GM18505 (cell line): ENCODE data around the gene PDE6H.

Experiments used
- ATAC-seq: cut with Tn5 transposase; IDR thresholded peaks from one replicate; pipeline ENCODE4 v1.9.1; 2021; ENCODE audit not compliant: unreplicated experiment
- POLR2A ChIP-seq: IDR thresholded peaks from 4 replicates; pipeline ENCODE4 v1.6.1; 2011; ENCODE audit warnings: borderline replicate concordance; ENCODE audit not compliant: insufficient read depth, insufficient read length; ENCODE audit errors: extremely low read depth

PDE6H gene

DNA sequence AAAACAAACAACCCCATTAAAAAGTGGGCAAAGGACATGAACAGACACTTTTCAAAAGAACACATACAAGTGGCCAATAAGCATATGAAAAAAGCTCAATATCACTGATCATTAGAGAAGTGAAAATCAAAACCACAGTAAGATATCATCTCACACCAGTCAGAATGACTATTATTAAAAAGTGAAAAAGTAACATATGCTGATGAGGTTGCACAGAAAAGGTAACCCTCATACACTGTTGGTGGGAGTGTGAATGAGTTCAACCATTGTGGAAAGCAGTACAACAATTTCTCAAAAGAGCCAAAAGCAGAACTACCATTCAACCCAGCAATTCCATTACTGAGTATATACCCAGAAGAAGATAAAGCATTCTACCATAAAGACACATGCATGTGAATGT is 18.2 kb downstream of the PDE6H start:
- no peak for ATAC-seq
- TF ChIP-seq POLR2A = no peak

DNA sequence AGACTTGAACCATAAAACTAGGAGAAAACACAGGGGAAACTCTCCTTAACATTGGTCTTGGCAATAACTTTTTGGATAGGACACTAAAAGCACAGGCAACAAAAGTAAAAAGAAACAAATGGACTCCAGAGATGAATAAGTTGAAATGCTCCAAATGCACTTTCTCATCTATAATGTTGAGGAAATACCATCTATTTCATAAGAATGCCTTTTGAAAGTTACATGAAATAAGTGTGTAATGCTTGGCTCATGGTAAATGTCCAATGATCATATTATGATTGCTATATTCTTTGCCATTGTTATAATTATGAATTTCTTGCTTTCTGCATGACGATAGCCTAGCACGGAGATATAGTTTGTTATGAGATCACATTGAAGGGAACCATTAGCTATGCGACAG is 19.8 kb downstream of the PDE6H start:
- ATAC-seq = no peak
- no peak for TF ChIP-seq POLR2A

DNA sequence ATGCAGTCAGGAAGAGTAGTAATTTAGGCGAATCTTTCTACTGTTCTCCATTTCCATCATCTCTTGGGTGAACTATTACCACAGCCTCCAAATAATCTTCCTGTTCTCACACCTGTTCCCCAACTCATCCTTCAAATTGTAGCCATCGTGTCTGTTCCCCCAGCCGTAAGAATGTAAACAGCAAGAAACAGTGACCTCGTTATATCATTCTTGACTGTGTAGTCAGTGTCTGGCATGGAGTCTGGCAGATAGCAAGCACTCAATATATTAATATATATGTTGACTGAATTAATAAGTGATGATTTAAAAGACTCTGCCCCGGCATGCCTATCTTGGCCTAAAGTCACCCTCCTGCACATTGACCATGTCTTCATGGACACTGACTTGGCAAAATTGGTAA is 20.3 kb downstream of the PDE6H start:
- TF ChIP-seq POLR2A = no peak
- no peak for ATAC-seq

DNA sequence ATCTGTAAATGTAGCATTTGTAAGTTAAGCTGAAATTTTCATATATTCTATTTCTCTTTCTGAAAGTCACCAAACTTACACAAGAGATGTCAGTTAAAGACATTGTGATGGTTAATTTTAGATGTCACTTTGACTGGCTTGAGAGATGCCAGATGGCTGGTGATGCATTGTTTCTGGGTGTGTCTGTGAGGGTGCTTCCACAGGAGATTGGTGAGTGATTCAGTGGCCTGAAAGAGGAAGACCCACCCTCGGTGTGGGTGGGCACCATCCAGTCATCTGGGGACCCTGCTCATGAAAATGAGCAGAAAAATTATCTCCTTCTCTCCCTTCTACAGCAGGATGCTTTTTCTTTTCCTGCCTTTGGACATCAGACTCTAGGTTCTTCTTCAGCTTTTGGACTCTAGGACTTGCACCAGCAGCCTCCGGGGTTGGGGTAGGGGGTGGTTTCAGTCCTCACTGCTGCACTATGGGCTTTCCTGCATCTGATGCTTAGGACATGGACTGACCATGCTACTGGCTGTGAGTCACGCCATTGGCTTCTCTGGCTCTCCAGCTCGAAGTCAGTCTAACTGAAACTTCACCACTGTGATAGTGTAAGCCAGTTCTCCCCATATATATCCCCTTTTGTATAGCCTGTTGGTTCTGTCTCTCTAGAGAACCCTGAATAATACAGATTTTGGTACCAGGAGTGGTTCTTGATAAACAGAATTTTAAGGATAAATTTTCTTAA is 20.9 kb downstream of the PDE6H start:
- ATAC-seq = no peak
- TF ChIP-seq POLR2A = no peak

DNA sequence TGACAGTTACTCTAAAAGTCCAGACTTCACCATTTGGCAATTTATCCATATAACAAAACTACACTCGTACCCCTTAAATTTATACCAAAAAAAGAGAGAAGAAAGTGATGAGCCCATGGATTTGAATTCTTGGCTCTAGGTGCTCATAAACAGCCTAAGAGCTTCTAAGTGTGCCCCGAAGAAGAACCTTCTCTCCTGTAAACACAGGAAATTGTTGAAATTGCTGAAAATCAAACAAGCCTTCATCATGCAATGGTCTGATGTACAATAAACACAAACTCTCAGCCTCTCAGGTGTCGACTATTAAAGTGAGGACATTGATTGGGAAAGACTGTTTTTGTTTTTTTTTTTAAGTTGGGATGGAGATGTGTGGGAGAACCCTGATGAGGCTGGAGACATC is 21.8 kb downstream of the PDE6H start:
- TF ChIP-seq POLR2A = no peak
- ATAC-seq = no peak

DNA sequence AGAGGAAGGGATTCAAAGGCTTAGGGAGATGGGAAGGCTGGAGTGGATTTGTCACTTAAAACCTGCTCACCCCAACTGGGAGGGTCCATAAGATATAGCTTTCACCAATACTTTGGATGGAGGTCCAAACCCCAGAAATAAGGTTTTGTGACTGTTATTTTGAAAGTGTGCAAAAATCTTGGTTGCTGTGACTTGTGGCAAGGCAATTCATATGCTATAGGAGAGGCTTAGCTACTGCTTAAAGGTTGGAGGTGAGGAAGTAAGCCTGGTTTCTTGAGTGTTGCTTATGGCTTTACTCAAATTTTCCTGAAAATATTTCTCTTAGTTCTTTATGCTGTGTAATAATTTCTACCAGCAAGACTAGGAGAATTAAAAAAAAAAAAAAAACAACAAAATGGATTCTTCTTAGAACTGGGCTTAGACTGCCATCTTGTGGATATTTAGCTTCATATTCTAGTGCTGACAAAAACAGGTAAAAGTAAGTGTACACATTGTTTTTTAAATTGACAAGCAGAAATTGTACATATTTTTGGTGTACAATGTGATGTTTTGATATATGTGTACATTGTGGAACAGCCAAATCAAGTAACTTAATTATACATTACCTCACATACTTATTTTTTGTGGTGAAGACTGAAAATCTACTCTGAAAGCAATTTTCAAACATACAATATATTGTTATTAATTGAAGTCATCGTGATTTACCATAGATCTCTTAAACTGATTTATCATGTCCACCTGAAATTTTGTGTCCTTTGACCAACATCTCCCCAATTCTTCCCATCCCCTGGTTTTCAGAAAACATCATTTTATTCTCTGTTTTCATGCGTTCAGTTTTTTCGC is 23.0 kb downstream of the PDE6H start:
- no peak for TF ChIP-seq POLR2A
- no peak for ATAC-seq

DNA sequence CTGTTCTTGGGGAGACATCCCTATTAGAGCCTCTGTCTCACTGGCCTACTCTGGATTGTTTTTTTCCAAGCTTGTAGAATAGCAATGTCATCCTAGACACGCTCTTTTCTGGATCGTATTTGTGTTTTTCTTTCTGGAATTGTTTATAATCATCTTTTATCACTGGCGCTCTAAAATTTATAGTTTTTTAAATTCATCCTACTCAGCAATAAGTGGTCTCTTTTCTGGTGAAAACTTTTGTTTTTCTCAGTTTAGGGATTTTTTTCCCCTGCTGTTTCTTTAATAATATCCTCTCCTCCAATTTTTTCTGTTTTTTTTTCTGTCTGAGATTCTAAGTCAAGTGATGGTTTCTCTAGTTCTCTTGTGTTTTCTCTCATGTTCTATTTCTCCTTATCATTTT is 25.2 kb downstream of the PDE6H start:
- TF ChIP-seq POLR2A = no peak
- no peak for ATAC-seq

DNA sequence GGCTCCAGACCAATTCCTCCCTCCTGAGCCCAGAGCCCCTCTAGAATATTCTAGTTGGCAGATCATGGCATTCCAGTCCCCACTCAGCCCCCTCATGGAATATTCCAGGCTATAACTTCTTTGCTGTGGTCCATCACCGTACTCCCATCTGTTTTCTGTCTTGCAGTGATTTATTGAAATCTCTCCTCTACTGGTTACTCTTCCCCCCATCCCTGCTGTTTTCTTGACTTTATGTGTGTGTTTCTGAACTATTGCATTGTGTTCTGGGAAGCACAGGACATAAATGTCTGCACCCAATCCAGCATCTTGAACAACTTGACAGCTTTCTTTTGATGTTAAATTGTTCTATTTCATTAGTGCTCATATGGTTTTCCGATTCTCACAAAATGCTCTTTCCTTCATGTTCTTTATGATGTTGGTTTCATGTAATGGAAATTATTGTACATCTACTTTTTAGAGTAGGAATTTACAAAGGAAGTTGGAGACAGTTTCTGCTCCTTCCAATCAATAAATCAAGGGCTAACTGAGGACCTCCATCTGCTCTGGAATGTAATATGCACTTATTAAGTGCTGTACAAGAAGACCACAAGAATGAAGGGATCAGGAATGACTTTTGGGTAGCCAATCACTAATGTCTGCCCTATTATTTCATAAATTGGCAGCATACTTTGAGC is 26.3 kb downstream of the PDE6H start:
- no peak for ATAC-seq
- no peak for TF ChIP-seq POLR2A

DNA sequence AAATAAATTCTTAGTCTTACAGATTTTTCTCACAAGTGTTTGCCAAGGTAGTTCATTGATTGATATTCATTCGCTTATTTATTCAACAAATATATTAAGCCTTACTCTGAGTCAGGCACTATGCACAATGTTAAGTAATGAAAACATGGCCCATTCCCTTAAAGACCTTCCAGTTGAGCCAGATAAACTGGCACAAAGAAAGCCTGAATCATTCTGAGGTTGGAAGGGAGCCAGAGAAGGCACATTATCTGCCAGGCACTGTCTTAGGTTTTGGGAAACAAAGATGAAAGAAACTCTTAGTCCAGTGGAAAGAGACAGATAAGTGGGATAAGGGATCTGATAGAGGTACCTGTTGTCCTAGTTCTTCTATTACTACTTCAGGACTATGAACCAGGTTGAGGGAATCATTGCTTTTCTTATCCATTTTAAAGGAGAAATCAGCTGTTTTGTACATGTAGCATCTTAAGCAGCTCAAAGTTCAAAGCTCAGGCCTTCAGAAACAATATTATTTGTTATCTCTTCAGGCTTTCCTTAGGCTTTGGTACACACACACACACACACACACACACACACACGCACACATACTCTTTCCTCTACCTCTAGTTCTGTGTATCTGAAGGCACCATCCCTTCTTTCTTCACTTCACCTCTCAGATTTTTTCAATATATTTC is 27.0 kb downstream of the PDE6H start:
- no peak for ATAC-seq
- no peak for TF ChIP-seq POLR2A

DNA sequence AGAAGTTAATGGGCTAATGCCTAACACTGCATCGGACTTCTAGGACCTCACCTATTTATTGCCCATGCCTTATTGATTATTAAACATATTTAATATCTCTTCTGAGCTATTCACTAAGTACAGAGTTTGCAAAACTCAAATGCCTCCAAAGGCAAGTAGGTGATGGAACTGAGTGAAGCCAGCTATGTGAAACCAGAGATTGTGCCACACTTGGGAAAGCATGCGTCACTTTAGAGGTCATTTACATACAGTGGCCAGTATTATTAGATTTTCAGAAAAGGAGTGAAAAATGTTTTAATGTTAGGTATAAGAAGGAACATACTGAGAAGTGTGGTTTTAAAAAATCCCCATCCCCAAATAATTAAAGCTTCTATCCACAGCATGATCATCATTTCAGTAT is 27.7 kb downstream of the PDE6H start:
- no peak for ATAC-seq
- TF ChIP-seq POLR2A = no peak

DNA sequence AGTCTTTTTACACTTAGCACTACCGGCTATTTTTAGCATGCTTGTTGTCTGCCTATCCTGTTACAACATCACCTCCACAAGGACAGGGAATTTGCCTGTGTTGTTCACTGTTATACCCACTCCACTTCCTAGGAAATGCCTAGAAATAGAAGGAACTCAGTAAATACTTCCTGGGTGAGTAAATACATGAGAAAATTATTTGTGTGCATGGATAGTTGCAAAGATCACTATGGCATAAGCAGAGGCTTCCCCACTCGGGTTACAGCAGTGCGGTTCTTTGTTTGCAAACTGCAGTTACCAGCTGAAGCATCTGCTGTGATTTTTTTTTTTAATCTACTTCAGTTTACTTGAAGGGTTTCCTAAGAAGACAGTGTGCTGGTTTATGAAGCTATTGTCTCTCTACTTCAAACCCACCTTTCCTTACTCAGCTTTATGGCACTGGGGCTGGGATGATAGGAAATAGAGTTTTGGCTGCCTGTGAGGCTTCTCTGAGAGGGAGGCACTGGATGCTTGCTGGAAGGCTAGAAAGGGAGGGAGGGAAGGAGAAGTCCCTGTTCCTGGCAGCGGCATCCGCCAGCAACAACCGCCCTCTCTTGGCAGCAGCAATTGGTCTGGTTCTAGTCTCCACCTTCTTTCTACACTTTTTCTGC is 29.0 kb downstream of the PDE6H start:
- ATAC-seq = no peak
- no peak for TF ChIP-seq POLR2A

DNA sequence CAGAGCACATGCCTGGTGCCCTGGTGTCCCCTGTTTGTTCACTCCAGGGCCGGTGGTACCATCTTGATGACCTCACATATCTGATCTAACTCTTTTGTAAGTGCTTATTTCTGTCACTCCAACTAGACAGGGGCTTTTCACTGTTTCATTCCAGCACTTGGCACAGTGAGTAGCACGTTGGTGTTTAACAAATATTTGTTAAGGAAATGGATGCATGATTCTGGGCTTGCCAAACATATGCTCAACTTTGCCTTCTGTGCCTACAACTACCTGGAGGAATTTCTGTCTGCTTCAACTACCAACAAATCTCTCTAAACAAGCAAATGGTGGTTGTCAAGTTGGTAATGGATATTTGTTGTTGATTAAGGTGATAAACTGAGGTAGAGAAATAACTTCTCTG is 31.6 kb downstream of the PDE6H start:
- ATAC-seq = no peak
- TF ChIP-seq POLR2A = no peak

DNA sequence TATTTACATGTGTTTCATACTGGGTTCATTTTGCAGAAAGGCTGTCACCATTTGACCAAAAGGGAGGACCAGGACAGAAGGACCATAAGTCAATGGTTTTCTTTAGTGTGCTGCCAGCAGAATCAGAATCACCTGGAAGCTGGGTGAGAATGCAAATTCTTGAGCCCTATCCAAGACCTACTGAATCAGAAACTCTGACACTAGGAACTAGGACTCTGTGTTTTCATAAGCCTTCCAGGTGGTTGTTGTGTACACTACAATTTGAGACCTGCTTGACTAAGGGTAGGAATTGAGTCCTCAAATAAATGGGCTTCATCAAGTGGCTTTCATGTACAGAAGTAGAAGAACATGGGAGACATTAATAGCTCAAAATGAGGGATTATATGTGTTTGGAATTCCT is 32.2 kb downstream of the PDE6H start:
- ATAC-seq = no peak

More for the DNA sequence above, 32.2 kb downstream of the PDE6H start:
- no peak for TF ChIP-seq POLR2A
